Hematopoietic multipotent progenitor cell treated with erythropoietin and hydrocortisone succinate and interleukin-3 and kit ligand, for 17 days (in vitro differentiated cells): ENCODE data around the gene IGFBP7.
"Not testable (repeated sequence)": the region's sequence is repeated elsewhere in the genome, so short reads cannot be mapped to it uniquely, and the experiment has no call there.

Experiments
- DNase-seq: peaks from one replicate; pipeline ENCODE4 v3.0.0-alpha.2; 2015; ENCODE audit warnings: low spot score

The IGFBP7 gene

DNA sequence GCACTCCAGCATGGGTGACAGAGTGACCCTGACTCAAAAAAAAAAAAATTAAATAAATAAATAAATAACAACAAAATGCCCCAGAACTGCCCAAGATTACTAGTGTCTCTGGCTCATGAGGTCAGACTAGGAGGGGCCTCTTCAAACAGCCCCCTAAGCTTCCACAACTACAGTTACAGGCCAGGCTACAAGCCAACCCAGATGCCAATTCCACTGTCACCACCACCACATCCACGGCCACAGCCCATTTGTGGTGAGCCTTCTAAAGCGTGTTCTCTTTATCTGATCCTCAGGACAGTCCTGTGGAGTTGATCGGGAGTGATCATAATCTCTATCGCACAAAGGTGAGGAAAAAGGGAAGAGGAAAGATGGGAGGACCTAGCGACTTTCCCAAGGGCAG is 36.6 kb downstream of the IGFBP7 start:
- DNase-seq: no peak

DNA sequence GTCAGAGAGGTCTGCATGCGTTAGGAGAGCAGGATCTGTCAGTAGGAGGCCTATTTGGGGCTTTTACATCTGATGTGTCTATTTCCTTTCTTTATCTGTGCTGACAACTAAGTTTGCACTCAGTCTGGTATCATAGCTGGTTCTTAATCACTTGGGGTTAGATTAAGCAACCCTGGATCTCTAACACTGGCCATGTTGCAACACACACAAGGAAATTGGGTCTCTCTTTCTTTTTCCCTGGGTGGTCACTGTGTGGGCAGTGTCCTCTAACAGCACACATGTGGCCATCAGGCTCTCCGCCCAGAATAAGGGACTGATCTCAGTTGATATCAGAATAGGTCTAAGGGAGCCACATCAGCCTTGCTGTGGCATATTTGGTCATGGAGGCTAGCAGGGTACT is 38.9 kb downstream of the IGFBP7 start:
- DNase-seq: no peak

- no peak for DNase-seq
Measured at GRCh38 chr4:57070461-57070860, 39.7 kb downstream of the IGFBP7 start.

DNA sequence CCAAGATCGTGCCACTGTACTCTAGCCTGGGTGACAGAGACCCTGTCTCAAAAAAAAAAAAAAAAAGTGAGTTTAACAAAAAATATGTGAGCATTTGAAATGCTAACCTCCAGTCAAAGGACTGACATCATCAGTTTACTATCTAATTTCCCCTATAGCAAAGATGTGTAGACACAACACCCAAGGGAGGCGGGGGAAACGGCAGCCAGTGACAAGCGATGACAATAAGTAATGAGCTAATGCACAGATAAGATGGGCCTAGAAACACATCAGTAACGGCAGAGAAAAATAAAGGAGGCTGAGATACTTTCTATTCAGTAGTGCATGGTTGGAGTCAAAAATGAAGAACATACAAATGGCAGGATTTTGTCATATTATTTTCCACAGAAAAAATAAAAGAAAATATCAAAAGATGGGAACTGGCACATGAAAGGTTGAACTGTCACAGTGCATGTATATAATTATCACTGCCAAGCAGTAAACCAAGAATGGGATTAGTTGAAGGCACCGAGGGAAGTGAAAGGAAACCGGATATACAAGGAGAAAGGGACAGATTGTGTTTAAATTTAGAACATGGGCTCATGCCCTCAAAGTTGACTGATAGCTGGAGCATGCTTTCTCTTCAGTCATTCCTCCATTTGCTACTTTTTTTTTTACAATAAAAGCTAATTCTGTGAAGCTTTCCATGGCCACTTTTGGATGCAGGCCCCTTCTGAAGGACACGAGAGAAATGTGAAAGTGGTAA is 41.8 kb downstream of the IGFBP7 start:
- DNase-seq: no peak

- DNase-seq: no peak
Measured at GRCh38 chr4:57065730-57066482, 44.3 kb downstream of the IGFBP7 start.

GRCh38 chr4:57064811-57065711 is 45.1 kb downstream of the IGFBP7 start:
- DNase-seq: no peak

DNA sequence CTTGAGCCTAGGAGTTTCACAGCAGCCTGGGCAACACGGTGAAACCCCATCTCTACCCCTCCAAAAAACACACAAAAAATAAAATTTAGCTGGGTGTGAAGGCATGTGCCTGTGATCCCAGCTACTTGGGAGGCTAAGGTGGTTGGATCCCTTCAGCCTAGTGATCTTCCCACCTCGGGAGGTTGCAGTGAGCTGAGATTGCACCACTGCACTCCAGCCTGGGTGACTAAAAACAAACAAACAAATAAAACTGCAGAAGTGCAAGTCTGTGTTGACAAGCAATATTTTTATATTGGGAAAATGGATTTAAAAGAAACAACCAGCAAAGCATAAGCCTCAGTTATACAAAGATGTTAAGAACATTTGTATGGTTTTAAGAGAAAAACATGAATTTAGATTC is 46.1 kb downstream of the IGFBP7 start:
- DNase-seq: no peak

DNA sequence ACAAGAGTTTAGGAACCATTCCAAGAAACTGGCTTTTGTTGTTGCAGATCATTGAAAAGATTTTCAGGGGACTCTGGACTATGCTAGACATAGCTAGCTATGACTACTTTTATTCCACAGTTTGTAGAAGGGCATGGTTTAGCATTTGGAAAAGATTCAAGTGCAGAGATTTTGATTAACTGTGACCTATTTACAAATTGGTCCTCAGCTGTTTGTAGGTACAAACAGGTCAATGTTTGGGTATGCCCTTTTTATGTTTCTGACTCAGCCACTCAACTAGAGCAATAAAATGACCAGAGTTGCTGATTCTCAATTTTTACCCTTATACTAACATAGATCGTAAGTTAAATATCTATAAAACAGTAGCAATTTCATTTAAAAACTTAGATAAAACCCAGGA is 46.7 kb downstream of the IGFBP7 start:
- no peak for DNase-seq

- no peak for DNase-seq
Measured at GRCh38 chr4:57061395-57061794, 48.8 kb downstream of the IGFBP7 start.

DNA sequence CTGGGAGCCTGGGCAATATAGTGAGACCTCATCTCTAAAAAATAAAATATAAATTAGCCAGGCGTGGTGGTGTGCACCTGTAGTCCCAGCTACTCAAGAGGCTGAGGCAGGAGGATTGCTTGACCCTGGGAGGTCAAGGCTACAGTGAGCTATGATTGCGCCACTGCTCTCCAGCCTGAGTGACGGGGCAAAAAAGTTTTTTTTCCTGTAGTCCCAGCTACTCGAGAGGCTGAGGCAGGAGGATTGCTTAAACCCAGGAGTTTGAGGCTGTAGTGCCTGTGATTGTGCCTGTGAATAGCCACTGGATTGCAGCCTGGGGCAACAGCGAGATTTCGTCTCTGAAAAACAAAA is 49.5 kb downstream of the IGFBP7 start:
- DNase-seq: not testable (repeated sequence)

GRCh38 chr4:57059890-57060716 is 50.1 kb downstream of the IGFBP7 start:
- DNase-seq: no peak

DNA sequence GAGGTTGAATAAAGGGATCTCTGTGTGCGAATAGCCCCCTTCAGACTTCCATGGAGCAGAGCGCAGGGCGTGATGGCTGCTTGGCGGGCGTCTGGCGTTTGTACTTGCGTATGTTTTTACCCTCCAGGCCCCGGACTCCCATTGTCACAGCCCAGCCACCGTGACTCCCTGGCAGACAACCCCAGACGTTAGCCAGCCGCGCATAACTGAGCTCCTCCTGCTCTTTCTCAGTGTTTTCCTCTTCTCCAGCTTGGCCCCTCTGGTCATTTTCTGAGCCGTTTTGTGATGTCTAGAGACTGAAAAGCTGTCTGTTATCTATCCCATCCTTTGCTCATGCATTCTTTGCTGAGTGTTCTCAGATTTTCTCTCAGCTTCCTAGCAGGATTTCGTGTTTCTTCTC is 54.3 kb downstream of the IGFBP7 start:
- no peak for DNase-seq

DNA sequence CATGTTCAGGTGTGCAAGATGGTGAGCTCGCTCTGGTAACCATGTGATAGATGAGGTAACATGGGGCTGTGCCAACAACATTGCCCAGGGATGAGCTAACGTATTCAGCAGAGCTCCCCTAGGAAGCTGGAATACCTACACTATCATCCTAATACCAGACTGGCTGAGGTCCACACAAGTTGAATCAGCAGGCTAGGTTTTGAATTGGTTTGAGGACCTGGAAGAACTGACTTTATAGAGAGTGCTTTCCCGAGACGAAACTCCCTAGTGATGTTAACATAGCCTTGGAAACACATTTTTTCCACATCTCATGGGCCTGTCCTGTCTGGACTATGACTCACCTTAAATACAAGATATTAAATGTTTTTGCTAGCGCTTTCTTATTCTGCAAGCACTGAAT is 56.7 kb downstream of the IGFBP7 start:
- DNase-seq: no peak

- no peak for DNase-seq
Measured at GRCh38 chr4:57051524-57051923, 58.7 kb downstream of the IGFBP7 start.

GRCh38 chr4:57051095-57051494 is 59.1 kb downstream of the IGFBP7 start:
- no peak for DNase-seq

- DNase-seq: no peak
Measured at GRCh38 chr4:57048590-57049304, 61.4 kb downstream of the IGFBP7 start.

GRCh38 chr4:57047046-57047445 is 63.1 kb downstream of the IGFBP7 start:
- DNase-seq: not testable (repeated sequence)

GRCh38 chr4:57044996-57045395 is 65.2 kb downstream of the IGFBP7 start:
- DNase-seq: no peak

- DNase-seq: no peak
Measured at GRCh38 chr4:57044279-57044678, 65.9 kb downstream of the IGFBP7 start.

GRCh38 chr4:57043347-57044251 is 66.6 kb downstream of the IGFBP7 start:
- DNase-seq: no peak
